Activated T-cell treated with anti-CD3 and anti-CD28 coated beads for 1 hour (primary cell): ENCODE results near the gene NFATC2.
A peak's percentile ranks its signal among the peaks of the same experiment; 100 is the strongest.

ENCODE experiments used
- DNase-seq: peaks from one replicate; pipeline ENCODE4 v3.0.0-alpha.2; 2020; ENCODE audit warnings: low read depth

The NFATC2 gene

DNA sequence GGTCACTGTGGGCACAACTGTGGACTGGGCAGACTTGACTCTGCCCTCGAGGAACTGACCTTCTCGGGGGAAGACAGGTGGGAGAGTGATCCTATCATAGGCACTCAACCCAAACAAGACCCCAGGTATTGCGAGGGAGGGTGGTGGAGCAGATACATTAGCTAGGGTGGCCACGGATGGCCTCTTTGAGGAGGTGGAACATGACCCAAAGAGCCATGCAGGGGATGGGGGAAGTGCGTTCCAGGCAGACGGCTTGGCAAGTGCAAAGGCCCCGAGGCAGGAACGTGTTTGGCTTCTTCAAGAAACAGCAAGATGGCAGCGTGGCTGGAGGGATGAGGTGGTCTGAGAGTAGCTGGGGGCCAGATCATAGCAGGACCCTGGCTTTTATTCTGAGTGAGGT, 167.6 kb downstream of the NFATC2 start:
- DNase-seq = no peak

- no peak for DNase-seq
Measured at GRCh38 chr20:51374456-51374830, 168.1 kb downstream of the NFATC2 start.

GRCh38 chr20:51373713-51374455, 168.6 kb downstream of the NFATC2 start:
- DNase-seq = no peak

- no peak for DNase-seq
Measured at GRCh38 chr20:51372966-51373365, 169.6 kb downstream of the NFATC2 start.

GRCh38 chr20:51372176-51372803, 170.2 kb downstream of the NFATC2 start:
- peak; percentile 46 for DNase-seq

- DNase-seq = no peak
Measured at GRCh38 chr20:51371720-51372119, 170.8 kb downstream of the NFATC2 start.

GRCh38 chr20:51369503-51369902, 173.0 kb downstream of the NFATC2 start:
- DNase-seq = no peak

- no peak for DNase-seq
Measured at GRCh38 chr20:51368461-51369211, 173.9 kb downstream of the NFATC2 start.

DNA sequence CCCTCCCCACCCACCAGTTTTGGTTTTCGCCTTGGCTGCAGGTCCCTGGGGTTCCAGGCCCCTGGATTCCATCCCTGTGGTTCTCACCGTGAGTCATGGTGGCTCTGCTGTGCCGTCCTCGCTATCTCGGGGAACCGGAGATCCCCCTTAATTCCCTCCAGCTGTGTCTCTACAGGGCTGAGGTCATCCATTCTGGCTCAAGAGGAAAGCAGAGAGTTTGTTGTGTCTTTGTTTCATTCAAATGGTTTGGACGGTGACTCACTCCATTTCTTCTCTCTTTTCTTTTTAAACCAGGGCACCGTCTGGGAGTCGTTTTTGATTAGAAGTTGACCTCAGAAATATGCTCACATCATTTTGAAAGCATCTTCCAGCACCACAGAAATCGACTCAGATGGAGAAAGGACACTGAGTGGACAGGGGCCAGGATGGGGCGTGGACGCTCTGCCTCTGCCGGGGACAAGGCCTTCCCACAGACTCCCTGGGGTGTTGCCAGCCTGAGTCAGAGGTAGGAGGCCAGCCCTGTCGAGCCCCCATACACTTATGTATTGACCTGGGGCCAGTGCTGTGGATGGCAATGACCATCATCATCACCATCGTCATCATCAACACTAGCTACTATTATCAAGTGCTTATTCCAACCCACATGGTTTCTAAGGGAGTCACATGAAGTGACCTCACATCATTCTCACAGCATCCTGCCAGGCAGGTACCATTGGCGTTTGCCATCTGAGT, 176.2 kb downstream of the NFATC2 start:
- DNase-seq = no peak

- no peak for DNase-seq
Measured at GRCh38 chr20:51365670-51366069, 176.8 kb downstream of the NFATC2 start.

GRCh38 chr20:51363813-51364212, 178.7 kb downstream of the NFATC2 start:
- DNase-seq = no peak

DNA sequence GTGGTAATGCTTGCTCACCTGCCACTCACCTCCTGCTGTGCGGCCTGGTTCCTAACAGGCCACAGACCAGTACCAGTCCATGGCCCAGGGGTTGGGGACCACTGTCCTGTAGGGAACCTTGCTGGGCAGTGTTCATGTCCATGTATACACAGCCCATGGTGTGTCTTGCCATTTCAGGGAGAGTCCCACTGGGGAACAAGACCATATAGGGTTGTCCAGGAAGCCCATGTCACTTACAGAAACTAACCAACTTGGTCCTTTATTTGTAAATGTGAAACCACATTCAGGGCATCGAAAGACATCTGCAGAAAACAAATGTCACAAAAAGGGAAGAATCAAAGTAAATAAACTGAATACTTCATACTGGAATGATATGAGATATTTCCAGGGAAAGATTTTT, 179.1 kb downstream of the NFATC2 start:
- DNase-seq = no peak

DNA sequence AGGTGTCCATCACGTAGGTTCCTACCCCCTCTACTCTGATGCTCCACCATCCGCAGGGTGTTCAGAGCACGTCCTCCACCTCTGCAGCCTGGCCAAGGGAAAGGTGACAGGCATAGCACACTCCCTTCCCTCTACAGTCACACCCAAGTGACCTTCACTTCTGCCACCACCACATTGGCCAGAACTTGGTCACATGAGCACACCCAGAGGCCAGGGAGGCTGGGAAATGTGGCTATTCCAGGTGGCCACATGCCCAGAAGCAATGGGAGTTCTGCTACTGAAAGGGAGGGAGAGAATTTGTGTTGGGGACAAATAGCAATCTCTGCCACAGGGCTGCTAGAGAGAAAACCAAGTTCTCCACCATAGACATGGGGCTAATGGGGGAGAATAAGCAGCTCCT, 180.3 kb downstream of the NFATC2 start:
- no peak for DNase-seq

GRCh38 chr20:51361258-51361657, 181.3 kb downstream of the NFATC2 start:
- DNase-seq = no peak

DNA sequence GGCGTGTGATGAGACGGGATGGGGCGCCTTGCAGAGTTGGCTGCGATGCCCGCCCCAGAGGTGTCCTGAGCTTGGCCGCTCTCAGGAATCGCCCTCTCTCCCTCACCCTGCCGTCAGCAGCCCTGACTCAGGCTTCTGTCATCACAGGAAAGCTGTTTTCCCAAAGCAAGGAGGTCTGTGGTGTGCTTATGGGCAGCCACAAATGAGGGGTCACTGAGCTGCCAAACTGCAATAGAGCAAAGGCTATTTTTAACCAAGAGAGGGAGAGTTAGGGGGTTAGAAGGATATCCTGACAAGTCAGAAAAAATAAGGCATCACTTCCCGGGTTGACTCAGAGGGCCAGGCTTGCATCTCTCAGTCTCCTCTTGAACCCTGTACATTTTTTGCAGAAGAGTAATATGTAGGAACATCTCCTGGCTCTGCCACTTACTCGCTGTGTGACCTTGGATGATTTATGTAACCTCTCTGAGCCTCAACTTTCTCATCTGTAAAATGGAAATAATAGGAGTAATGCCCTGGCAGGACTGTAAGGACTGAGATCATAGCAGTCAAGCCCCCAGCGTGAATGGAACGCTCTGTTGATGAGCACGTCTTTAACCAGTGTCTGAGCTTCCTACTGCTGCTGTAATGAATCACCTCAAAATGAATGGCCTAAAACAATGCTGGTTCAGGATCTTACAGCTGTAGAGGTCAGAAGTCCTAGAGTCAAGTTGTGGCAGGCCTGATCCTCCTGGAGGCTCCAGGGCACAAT, 181.9 kb downstream of the NFATC2 start:
- DNase-seq = no peak

GRCh38 chr20:51359947-51360346, 182.6 kb downstream of the NFATC2 start:
- DNase-seq = no peak

DNA sequence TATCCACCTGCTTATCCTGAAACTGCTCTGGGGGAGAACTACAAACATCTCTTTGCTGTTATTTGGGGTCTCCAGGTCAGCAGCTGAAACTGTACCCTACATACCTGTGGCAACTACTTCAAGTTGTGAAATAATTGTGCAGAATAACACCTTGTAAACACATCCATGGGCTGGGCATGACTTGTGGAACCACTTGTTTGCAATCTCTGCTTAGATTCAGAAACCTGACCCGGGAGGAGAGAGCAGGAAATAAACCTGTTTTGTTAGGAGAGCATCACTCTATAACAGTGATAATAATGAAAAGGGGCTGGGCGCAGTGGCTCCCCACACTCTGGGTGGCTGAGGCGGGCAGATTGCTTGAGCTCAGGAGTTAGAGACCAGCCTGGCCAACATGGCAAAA, 183.1 kb downstream of the NFATC2 start:
- no peak for DNase-seq

DNA sequence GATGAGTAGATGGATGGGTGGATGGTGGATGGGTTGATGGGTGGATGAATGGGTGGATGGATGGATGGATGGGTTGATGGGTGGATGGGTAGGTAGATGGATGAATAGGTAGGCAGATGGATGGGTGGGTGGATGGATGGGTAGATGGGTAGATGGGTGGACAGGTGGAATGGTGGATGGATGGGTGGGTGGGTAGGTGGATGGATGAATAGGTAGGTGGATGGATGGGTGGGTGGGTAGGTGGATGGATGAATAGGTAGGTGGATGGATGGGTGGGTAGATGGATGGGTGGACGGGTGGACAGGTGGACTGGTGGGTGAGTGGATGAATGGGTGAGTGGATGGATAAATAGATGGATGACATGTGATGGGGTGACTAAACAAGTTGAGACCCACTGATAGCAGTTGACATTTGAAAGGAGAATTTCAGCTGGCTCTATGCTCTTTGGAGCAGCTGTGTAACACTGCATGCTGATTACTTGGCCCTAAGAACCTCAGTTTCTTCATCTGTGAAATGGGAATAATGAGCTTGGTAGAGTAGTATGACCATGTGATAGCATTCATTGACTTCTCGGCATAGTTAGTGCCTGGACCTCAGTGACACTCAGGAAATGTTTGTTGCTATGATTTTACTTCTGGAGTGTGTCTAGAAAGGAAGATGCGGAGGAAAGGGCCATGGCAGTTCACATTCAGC, 184.3 kb downstream of the NFATC2 start:
- no peak for DNase-seq

GRCh38 chr20:51357543-51357942, 185.0 kb downstream of the NFATC2 start:
- DNase-seq = no peak

DNA sequence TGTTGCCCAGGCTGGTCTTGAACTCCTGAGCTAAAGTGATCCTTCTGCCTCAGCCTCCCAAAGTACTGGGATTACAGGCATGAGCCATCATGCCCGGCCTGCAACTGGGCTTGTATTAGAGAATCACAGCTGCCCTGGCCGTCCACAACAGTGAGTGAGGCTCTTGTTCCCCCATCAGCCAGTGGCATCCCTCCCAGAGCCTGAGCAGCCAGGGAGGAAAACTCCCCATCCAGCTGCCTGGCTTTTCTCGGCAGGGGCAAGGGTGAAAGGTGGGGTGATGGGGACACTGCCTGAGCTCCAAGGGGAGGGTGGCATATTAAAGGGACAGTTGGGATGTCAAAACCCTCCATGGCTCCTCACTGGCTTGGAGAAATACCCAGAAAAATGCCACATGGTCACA, 185.6 kb downstream of the NFATC2 start:
- DNase-seq = no peak

DNA sequence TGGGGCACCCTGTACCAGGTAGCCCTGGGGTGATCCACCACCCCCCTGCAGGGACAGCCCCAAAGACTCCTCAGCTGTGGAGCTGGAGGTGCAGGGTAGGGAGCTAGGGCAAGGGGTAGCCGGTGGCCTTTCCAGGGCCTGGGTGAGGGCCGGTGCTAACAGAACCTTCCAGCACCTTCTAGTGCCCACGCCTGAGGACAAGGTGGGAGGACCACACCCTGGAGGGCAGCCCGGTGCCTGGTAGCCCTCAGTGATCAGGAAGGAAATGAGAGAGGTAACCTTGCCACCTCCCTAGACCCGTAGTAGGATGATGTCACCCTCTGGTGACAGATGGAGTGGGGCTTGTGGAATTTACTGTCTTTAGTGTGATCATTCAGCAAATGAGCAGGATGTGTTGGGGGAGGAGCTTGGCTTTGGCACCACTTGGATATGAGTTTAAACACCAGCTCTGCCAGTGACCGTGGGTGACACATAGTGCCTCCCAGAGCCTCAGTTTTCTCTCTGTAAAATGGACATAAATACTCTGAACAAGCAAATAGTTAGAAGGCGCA, 187.7 kb downstream of the NFATC2 start:
- DNase-seq = no peak
